OCI-LY1 (cell line): ENCODE measurements around the gene SV2A.

Experiments
- H2AFZ ChIP-seq: fragments of 200-600 bp; sonication (generic), shearing (Covaris generic); 2 replicates; pipeline ENCODE4 v1.6.0; 2014; ENCODE audit warnings: antibody characterized with exemption, mild to moderate bottlenecking, low read length
- H3F3A ChIP-seq: fragments of 200-600 bp; sonication (generic), shearing (Covaris generic); 2 replicates; pipeline ENCODE4 v1.6.0; 2014; ENCODE audit warnings: mild to moderate bottlenecking, antibody characterized with exemption, low read length, moderate library complexity; ENCODE audit not compliant: insufficient read depth
- H3K27ac ChIP-seq: fragments of 200-600 bp; sonication (generic); 2 replicates; pipeline ENCODE4 v1.5.1; 2014; ENCODE audit warnings: low read length, mixed run types, mild to moderate bottlenecking, low read depth; ENCODE audit not compliant: poor library complexity, severe bottlenecking
- H3K27me3 ChIP-seq: fragments of 200-600 bp; sonication (generic); 2 replicates; pipeline ENCODE4 v1.6.0; 2014; ENCODE audit warnings: antibody characterized with exemption, mild to moderate bottlenecking, low read length, moderate library complexity; ENCODE audit not compliant: insufficient read depth
- H3K36me3 ChIP-seq: fragments of 200-600 bp; sonication (generic); 2 replicates; pipeline ENCODE4 v1.6.1; 2014; ENCODE audit warnings: mild to moderate bottlenecking, antibody characterized with exemption, low read length, moderate library complexity, mixed read lengths; ENCODE audit not compliant: insufficient read depth
- H3K4me1 ChIP-seq: fragments of 200-600 bp; sonication (generic); 2 replicates; pipeline ENCODE4 v1.5.1; 2014; ENCODE audit warnings: mild to moderate bottlenecking, low read length, moderate library complexity; ENCODE audit not compliant: insufficient read depth, severe bottlenecking
- H3K4me2 ChIP-seq: fragments of 200-600 bp; sonication (generic), shearing (Covaris generic); 2 replicates; pipeline ENCODE4 v1.6.1; 2014; ENCODE audit warnings: low read length
- H3K4me3 ChIP-seq: fragments of 200-600 bp; sonication (generic); 2 replicates; pipeline ENCODE4 v1.5.1; 2014; ENCODE audit warnings: low read length, low read depth, mild to moderate bottlenecking, mixed read lengths; ENCODE audit not compliant: poor library complexity, severe bottlenecking
- H3K79me2 ChIP-seq: fragments of 200-600 bp; shearing (Covaris generic); 2 replicates; pipeline ENCODE4 v1.6.1; 2016; ENCODE audit warnings: mixed run types, low read length, mixed read lengths; ENCODE audit not compliant: insufficient read depth
- H3K9ac ChIP-seq: fragments of 200-600 bp; sonication (generic), shearing (Covaris generic); 2 replicates; pipeline ENCODE4 v1.6.1; 2014; ENCODE audit warnings: mild to moderate bottlenecking, low read length, mixed read lengths
- H3K9me2 ChIP-seq: fragments of 200-600 bp; sonication (generic), shearing (Covaris generic); 2 replicates; pipeline ENCODE4 v1.6.1; 2014; ENCODE audit warnings: low read depth, mild to moderate bottlenecking, low read length, mixed read lengths
- H3K9me3 ChIP-seq: fragments of 200-600 bp; shearing (Covaris generic); 2 replicates; pipeline ENCODE4 v1.6.1; 2014; ENCODE audit warnings: low read length, mixed read lengths
- H4K20me1 ChIP-seq: fragments of 200-600 bp; sonication (generic), shearing (Covaris generic); 2 replicates; pipeline ENCODE4 v1.6.0; 2016; ENCODE audit warnings: mild to moderate bottlenecking, low read length; ENCODE audit not compliant: insufficient read depth
- CTCF ChIP-seq: fragments of 200-600 bp; sonication (generic), shearing (Covaris generic); IDR thresholded peaks from 2 replicates; pipeline ENCODE4 v1.5.1; 2017; ENCODE audit warnings: mild to moderate bottlenecking, antibody characterized with exemption, low read length, moderate library complexity, mixed read lengths
- EZH2 ChIP-seq: fragments of 200-600 bp; sonication (generic), shearing (Covaris generic); IDR thresholded peaks from 2 replicates; pipeline ENCODE4 v1.8.0; 2017; ENCODE audit warnings: borderline replicate concordance, mixed run types, mild to moderate bottlenecking, antibody characterized with exemption, low read length, moderate library complexity, mixed read lengths

Gene SV2A

DNA sequence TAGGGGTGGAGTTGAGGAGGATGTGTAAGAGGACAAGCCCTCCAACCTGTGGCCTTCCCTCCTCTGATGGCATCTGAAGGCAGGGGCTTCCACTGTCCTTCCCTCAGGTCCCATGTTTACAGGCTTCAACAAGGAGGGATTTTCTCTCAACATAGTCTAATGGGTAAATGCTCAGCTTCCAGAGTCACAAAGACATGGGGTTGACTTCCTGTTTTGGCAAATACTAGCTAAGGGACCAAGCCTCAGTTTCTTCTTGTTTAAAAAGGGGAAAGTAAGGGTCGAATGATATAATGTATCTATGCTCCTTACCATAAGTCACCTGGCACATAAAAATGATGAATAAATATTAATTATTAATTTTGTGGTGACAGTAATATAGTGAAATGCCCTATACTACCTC is 3.1 kb downstream of the SV2A start:
- H3K4me3 ChIP-seq = no peak overlapping the region
- no peaks in the 10 kb centered on the region for H3K9me2 ChIP-seq

GRCh38 chr1:149906570-149907075 is 11.0 kb downstream of the SV2A start:
- no peaks in the 10 kb centered on the region for H3K79me2 ChIP-seq
- H3K4me1 ChIP-seq = no peaks in the 10 kb centered on the region
- no peak overlapping the region for H3K4me2 ChIP-seq
- no peaks in the 10 kb centered on the region for H3K9me2 ChIP-seq
- H3K27ac ChIP-seq = no peak overlapping the region
- no peak overlapping the region for H3K9ac ChIP-seq
- H3K36me3 ChIP-seq = no peaks in the 10 kb centered on the region
- no peaks in the 10 kb centered on the region for H4K20me1 ChIP-seq
- no peaks in the 10 kb centered on the region for H3F3A ChIP-seq
- no peak overlapping the region for H3K4me3 ChIP-seq
- H3K27me3 ChIP-seq = peaks cover 9% of the 10 kb centered on the region; the same call in 1 of the 2 replicates
- H2AFZ ChIP-seq = no peak overlapping the region
- TF ChIP-seq EZH2 = no peak
- TF ChIP-seq CTCF = no peak
- no peaks in the 10 kb centered on the region for H3K9me3 ChIP-seq

More for the DNA sequence above, 3.1 kb downstream of the SV2A start:
- TF ChIP-seq EZH2 (no peak), CTCF (no peak)
- H3K79me2 ChIP-seq = no peaks in the 10 kb centered on the region
- H3K27me3 ChIP-seq = peaks cover 13% of the 10 kb centered on the region; the same call in 1 of the 2 replicates
- H3K9ac ChIP-seq = no peak overlapping the region
- H3K36me3 ChIP-seq = no peaks in the 10 kb centered on the region
- no peaks in the 10 kb centered on the region for H3K4me1 ChIP-seq
- no peaks in the 10 kb centered on the region for H4K20me1 ChIP-seq
- H3K27ac ChIP-seq = no peak overlapping the region
- no peak overlapping the region for H2AFZ ChIP-seq
- no peak overlapping the region for H3K4me2 ChIP-seq
- H3K9me3 ChIP-seq = no peaks in the 10 kb centered on the region
- H3F3A ChIP-seq = no peaks in the 10 kb centered on the region

- Histone ChIP-seq H4K20me1 (no peaks in the 10 kb centered on the region), H3K9me2 (no peaks in the 10 kb centered on the region), H3K27ac (no peak overlapping the region), H3K9me3 (no peaks in the 10 kb centered on the region), H3K79me2 (no peaks in the 10 kb centered on the region), H3K9ac (no peak overlapping the region), H3F3A (no peaks in the 10 kb centered on the region), H3K4me2 (no peak overlapping the region), H3K36me3 (no peaks in the 10 kb centered on the region), H3K27me3 (no peaks in the 10 kb centered on the region), H2AFZ (no peak overlapping the region), H3K4me3 (no peak overlapping the region), H3K4me1 (peaks cover 12% of the 10 kb centered on the region)
- no peak for TF ChIP-seq EZH2
- no peak for TF ChIP-seq CTCF
Observed at GRCh38 chr1:149903836-149904491, 13.7 kb downstream of the SV2A start.
